NT2/D1 (cell line): ENCODE results near the gene RIN3.
A peak's percentile ranks its signal among the peaks of the same experiment; 100 is the strongest.

Source experiments
- DNase-seq: peaks from one replicate; pipeline ENCODE4 v3.0.0-alpha.2; 2011; ENCODE audit warnings: low read depth, low spot score
- H3K27me3 ChIP-seq: 2 replicates; pipeline ENCODE4 v1.6.0; 2011; ENCODE audit warnings: mild to moderate bottlenecking; ENCODE audit not compliant: insufficient read length, insufficient read depth
- H3K36me3 ChIP-seq: 2 replicates; pipeline ENCODE4 v1.6.1; 2011; ENCODE audit warnings: mild to moderate bottlenecking, low read length, mixed read lengths; ENCODE audit not compliant: insufficient read depth, insufficient read length
- H3K4me1 ChIP-seq: 2 replicates; pipeline ENCODE4 v1.5.1; 2011; ENCODE audit not compliant: insufficient read depth, insufficient read length
- H3K4me3 ChIP-seq: 2 replicates; pipeline ENCODE4 v1.5.1; 2011; ENCODE audit warnings: low read depth; ENCODE audit not compliant: insufficient read length
- H3K9ac ChIP-seq: 2 replicates; pipeline ENCODE4 v1.6.0; 2011; ENCODE audit warnings: low read depth; ENCODE audit not compliant: insufficient read length
- H3K9me3 ChIP-seq: 2 replicates; pipeline ENCODE4 v1.5.1; 2011; ENCODE audit warnings: mild to moderate bottlenecking, low read length; ENCODE audit not compliant: insufficient read depth
- SUZ12 ChIP-seq: IDR thresholded peaks from 2 replicates; pipeline ENCODE4 v1.6.1; 2011; ENCODE audit not compliant: insufficient read length, insufficient read depth; ENCODE audit errors: extremely low read depth
- YY1 ChIP-seq: IDR thresholded peaks from 2 replicates; pipeline ENCODE4 v1.6.1; 2011; ENCODE audit not compliant: insufficient read length, insufficient read depth
- ZNF274 ChIP-seq: IDR thresholded peaks from 2 replicates; pipeline ENCODE4 v1.6.1; 2011; ENCODE audit warnings: mild to moderate bottlenecking, low read depth, low read length

The RIN3 gene

DNA sequence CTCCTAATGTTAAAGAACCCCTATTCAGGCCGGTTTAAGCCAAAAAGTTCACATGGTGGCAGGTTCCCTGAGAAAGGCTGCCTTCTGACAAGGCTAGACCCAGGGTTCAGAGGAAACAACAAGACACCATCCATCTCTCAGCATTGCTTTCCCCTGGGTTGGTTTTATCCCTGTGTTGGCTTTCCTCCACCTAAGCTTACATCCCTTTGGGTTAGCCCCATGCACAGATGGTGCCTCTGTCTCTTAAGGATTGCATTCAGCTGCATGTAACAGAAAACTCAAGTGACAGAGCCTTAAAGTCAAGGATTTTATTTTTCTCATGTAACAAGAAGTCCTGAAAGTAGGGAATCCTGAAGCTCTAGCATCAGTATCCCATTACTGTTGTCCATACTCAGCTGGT, 42.8 kb upstream of the RIN3 start:
- no peak for DNase-seq
- no peak overlapping the region for H3K9ac ChIP-seq
- peaks cover 3% of the 10 kb centered on the region for H3K4me1 ChIP-seq
- peaks cover 11% of the 10 kb centered on the region; the same call in 1 of the 2 replicates for H3K9me3 ChIP-seq
- TF ChIP-seq ZNF274 = no peak
- no peak for TF ChIP-seq YY1
- TF ChIP-seq SUZ12 = no peak
- no peaks in the 10 kb centered on the region for H3K36me3 ChIP-seq
- H3K4me3 ChIP-seq = no peak overlapping the region
- H3K27me3 ChIP-seq = no peaks in the 10 kb centered on the region

DNA sequence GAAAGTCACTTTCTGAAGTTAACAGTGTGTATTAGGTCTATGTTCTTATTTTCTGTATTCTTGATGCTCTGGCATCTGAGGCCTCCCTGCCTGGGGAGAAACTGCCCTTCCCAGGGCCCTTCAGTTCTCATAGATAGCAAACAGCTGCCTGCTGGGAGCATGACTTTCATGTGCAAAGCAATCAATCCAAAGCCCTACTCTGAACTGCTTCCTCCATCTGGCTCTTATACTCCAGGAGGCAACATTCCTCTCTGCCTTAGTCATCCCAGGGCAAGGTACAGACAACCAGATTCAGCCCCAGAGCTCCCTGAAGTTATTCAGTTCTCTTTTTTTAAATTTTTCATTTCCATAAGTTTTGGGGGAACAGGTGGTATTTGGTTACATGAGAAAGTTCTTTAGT, 41.7 kb upstream of the RIN3 start:
- Histone ChIP-seq H3K36me3 (no peaks in the 10 kb centered on the region), H3K27me3 (no peaks in the 10 kb centered on the region), H3K9me3 (peaks cover 7% of the 10 kb centered on the region; the same call in 1 of the 2 replicates), H3K4me1 (peaks cover 3% of the 10 kb centered on the region), H3K4me3 (no peak overlapping the region), H3K9ac (no peak overlapping the region)
- peak; percentile 77 for DNase-seq
- TF ChIP-seq ZNF274 = no peak
- no peak for TF ChIP-seq SUZ12
- TF ChIP-seq YY1 = no peak

DNA sequence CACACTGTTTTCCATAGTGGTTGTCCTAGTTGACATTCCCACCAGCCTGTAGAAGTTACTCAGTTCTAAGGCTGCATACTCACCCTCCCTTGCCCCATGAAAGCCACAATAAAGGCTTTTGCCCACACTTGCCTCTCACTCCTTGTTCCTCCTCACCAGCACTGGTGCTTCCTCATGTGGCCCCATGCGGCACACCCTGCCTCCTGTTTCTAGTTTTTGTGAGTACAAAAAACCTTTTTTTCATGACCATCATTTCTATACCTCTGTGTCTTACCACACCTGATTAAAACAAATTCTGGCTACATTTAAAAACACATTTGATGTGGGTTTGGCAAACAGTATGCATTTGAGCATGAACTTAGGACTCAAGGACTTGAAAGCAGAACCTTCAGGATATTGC, 40.7 kb upstream of the RIN3 start:
- no peaks in the 10 kb centered on the region for H3K9me3 ChIP-seq
- no peak for DNase-seq
- H3K4me1 ChIP-seq = peaks cover 3% of the 10 kb centered on the region
- no peaks in the 10 kb centered on the region for H3K27me3 ChIP-seq
- H3K4me3 ChIP-seq = no peak overlapping the region
- no peak for TF ChIP-seq ZNF274
- TF ChIP-seq SUZ12 = no peak
- no peak for TF ChIP-seq YY1
- H3K9ac ChIP-seq = no peak overlapping the region
- no peaks in the 10 kb centered on the region for H3K36me3 ChIP-seq

GRCh38 chr14:92473261-92473968, 40.2 kb upstream of the RIN3 start:
- no peak overlapping the region for H3K9ac ChIP-seq
- DNase-seq = no peak
- H3K4me1 ChIP-seq = peaks cover 3% of the 10 kb centered on the region
- H3K36me3 ChIP-seq = no peaks in the 10 kb centered on the region
- no peaks in the 10 kb centered on the region for H3K9me3 ChIP-seq
- TF ChIP-seq ZNF274 (no peak), YY1 (no peak), SUZ12 (no peak)
- no peak overlapping the region for H3K4me3 ChIP-seq
- H3K27me3 ChIP-seq = no peaks in the 10 kb centered on the region

- DNase-seq = no peak
- Histone ChIP-seq H3K9me3 (no peaks in the 10 kb centered on the region), H3K4me1 (peaks cover 3% of the 10 kb centered on the region), H3K4me3 (no peak overlapping the region), H3K36me3 (no peaks in the 10 kb centered on the region), H3K9ac (no peak overlapping the region), H3K27me3 (no peaks in the 10 kb centered on the region)
- no peak for TF ChIP-seq SUZ12
- no peak for TF ChIP-seq ZNF274
- TF ChIP-seq YY1 = no peak
Observed at GRCh38 chr14:92473969-92474535, 39.5 kb upstream of the RIN3 start.

DNA sequence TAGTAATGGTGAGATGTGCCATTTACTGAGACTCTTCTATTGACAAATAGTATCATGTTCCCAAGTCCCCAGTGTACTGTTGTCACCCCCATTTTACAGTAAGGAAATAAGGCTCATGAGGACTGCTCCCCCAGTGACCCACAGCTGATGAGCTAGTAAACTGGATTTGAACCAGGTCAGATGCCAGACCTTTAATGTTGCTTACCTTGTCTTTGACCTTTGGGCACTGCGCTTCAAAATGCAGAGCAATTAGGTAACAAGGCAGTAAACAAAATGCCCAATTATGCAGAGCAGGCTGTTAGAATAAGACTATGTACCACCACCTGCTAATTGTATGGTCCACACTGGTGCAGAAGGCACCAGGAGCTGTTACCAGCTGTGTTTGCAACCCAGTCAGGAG, 38.5 kb upstream of the RIN3 start:
- peaks cover 3% of the 10 kb centered on the region for H3K4me1 ChIP-seq
- H3K27me3 ChIP-seq = no peaks in the 10 kb centered on the region
- TF ChIP-seq YY1 = no peak
- no peak for TF ChIP-seq SUZ12
- no peak for TF ChIP-seq ZNF274
- no peak overlapping the region for H3K4me3 ChIP-seq
- no peak overlapping the region for H3K9ac ChIP-seq
- H3K9me3 ChIP-seq = no peaks in the 10 kb centered on the region
- no peaks in the 10 kb centered on the region for H3K36me3 ChIP-seq
- DNase-seq = no peak

DNA sequence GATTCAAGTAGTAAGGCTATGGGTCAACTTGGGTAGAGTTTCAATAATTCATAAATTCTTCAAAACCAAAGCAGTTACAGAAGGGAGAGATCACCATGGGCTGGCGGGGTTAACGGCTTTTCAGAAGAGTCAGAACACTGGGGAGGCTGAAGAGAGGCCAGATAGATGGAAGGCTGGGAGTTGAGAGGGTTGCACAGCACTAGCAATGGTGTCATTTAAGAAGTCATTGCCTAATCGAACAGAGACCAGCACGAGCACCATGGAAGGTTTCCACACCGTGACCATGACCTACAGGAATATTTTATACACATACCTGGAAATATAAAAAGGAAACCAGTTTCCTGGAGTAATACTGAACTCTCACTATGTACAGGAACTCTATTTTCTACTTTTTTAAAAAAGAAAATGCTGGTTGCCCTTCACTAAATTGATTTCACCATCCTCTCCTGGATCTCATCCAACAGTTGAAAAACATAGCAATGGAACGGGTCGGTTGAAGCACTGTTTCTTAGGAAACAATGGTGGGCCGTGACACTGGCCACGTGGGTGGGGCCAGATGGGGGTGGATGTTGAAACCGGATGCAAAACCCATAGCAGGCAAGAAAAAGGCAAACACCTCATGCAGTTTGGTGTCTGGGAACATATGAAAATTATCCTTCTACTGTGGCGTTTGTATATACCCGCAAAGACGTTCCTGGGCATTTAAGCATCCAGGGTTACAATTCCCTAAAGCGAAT, 38.0 kb upstream of the RIN3 start:
- no peak overlapping the region for H3K9ac ChIP-seq
- no peaks in the 10 kb centered on the region for H3K36me3 ChIP-seq
- TF ChIP-seq ZNF274 (no peak), SUZ12 (no peak), YY1 (no peak)
- H3K9me3 ChIP-seq = no peaks in the 10 kb centered on the region
- no peak for DNase-seq
- no peaks in the 10 kb centered on the region for H3K27me3 ChIP-seq
- no peak overlapping the region for H3K4me3 ChIP-seq
- H3K4me1 ChIP-seq = peaks cover 3% of the 10 kb centered on the region
